ENCODE measurements around the gene FAM222B. TPM values are rescaled to one million over a fixed set of nuclear protein-coding genes. Genes with fewer than 3 reads are reported as not detected.

FAM222B gene
- total RNA-seq, 1 experiment from 2014 or later: 4.8 TPM

- Histone ChIP-seq H3K4me2 (ENCODE audit: low read length) (no peak overlapping the region), H3K27me3 (ENCODE audit: low read length) (no peaks in the 10 kb centered on the region), H3K9me3 (ENCODE audit: low read length) (no peaks in the 10 kb centered on the region), H4K20me1 (ENCODE audit: low read length) (no peaks in the 10 kb centered on the region), H3K9ac (ENCODE audit: low read length) (no peak overlapping the region), H3K27ac (ENCODE audit: low read length) (no peak overlapping the region), H3K9me2 (replicated peaks; ENCODE audit: low read length) (no peaks in the 10 kb centered on the region), H3K4me1 (ENCODE audit: insufficient read depth, low read length) (no peaks in the 10 kb centered on the region), H3K79me2 (ENCODE audit: low read length) (peaks cover 12% of the 10 kb centered on the region), H3K36me3 (ENCODE audit: low read depth, low read length) (no peaks in the 10 kb centered on the region), H2AFZ (ENCODE audit: low read length) (no peak overlapping the region), H3F3A (ENCODE audit: low read length, unreplicated experiment) (no peaks in the 10 kb centered on the region), H3K4me3 (ENCODE audit: low read length) (no peak overlapping the region)
- CTCF ChIA-PET: interaction anchor here (0.6 kb wide), 1 partner anchor 20 kb away, joined by 3 read pairs; no protein-coding TSS in a partner anchor
- ATAC-seq: no peak
- no peak for DNase-seq
- POLR2A ChIA-PET (ENCODE audit: unreplicated experiment): no interaction called here
- no TSS peak for BruUV-seq (replicated peaks)
- intact Hi-C loops (cut with micrococcal nuclease): no loop called here
- TF ChIP-seq EZH2 (IDR thresholded peaks at IDR 0.05; ENCODE audit: low read length, unreplicated experiment): no peak
- TF ChIP-seq EZH2phosphoT487 (IDR thresholded peaks at IDR 0.05; ENCODE audit: borderline replicate concordance, low read length): no peak
- no peak for TF ChIP-seq CTCF (conservative IDR thresholded peaks at IDR 0.05; ENCODE audit: low read depth, low read length)
Measured at GRCh38 chr17:28828294-28829040, 14.1 kb downstream of the FAM222B start.

- Histone ChIP-seq H3K4me3 (ENCODE audit: low read length) (no peak overlapping the region), H3K27me3 (ENCODE audit: low read length) (no peaks in the 10 kb centered on the region), H3K79me2 (ENCODE audit: low read length) (peaks cover 14% of the 10 kb centered on the region), H2AFZ (ENCODE audit: low read length) (no peak overlapping the region), H3K4me2 (ENCODE audit: low read length) (no peak overlapping the region), H3K36me3 (ENCODE audit: low read depth, low read length) (no peaks in the 10 kb centered on the region), H3K9me2 (replicated peaks; ENCODE audit: low read length) (no peaks in the 10 kb centered on the region), H3F3A (ENCODE audit: low read length, unreplicated experiment) (no peaks in the 10 kb centered on the region), H3K4me1 (ENCODE audit: insufficient read depth, low read length) (no peaks in the 10 kb centered on the region), H3K27ac (ENCODE audit: low read length) (no peak overlapping the region), H4K20me1 (ENCODE audit: low read length) (no peaks in the 10 kb centered on the region), H3K9ac (ENCODE audit: low read length) (no peak overlapping the region), H3K9me3 (ENCODE audit: low read length) (no peaks in the 10 kb centered on the region)
- intact Hi-C loops (cut with micrococcal nuclease): no loop called here
- no TSS peak for BruUV-seq (replicated peaks)
- ChIA-PET POLR2A (ENCODE audit: unreplicated experiment) (no interaction called here), CTCF (no interaction called here)
- no peak for ATAC-seq
- DNase-seq: no peak
- TF ChIP-seq EZH2phosphoT487 (IDR thresholded peaks at IDR 0.05; ENCODE audit: borderline replicate concordance, low read length): no peak
- TF ChIP-seq CTCF (conservative IDR thresholded peaks at IDR 0.05; ENCODE audit: low read depth, low read length): no peak
- TF ChIP-seq EZH2 (IDR thresholded peaks at IDR 0.05; ENCODE audit: low read length, unreplicated experiment): no peak
Measured at GRCh38 chr17:28827672-28828071, 14.9 kb downstream of the FAM222B start.

- Histone ChIP-seq H2AFZ (ENCODE audit: low read length) (no peak overlapping the region), H3K9me2 (replicated peaks; ENCODE audit: low read length) (no peaks in the 10 kb centered on the region), H4K20me1 (ENCODE audit: low read length) (no peaks in the 10 kb centered on the region), H3K4me2 (ENCODE audit: low read length) (no peak overlapping the region), H3K79me2 (ENCODE audit: low read length) (peaks cover 62% of the 10 kb centered on the region), H3K27ac (ENCODE audit: low read length) (no peak overlapping the region), H3K9me3 (ENCODE audit: low read length) (no peaks in the 10 kb centered on the region), H3K4me1 (ENCODE audit: insufficient read depth, low read length) (no peaks in the 10 kb centered on the region), H3K36me3 (ENCODE audit: low read depth, low read length) (no peaks in the 10 kb centered on the region), H3K4me3 (ENCODE audit: low read length) (no peak overlapping the region), H3K27me3 (ENCODE audit: low read length) (no peaks in the 10 kb centered on the region), H3K9ac (ENCODE audit: low read length) (no peak overlapping the region), H3F3A (ENCODE audit: low read length, unreplicated experiment) (no peaks in the 10 kb centered on the region)
- ATAC-seq: no peak
- no TSS peak for BruUV-seq (replicated peaks)
- intact Hi-C loops (cut with micrococcal nuclease): no loop called here
- DNase-seq: no peak
- TF ChIP-seq EZH2phosphoT487 (IDR thresholded peaks at IDR 0.05; ENCODE audit: borderline replicate concordance, low read length) (no peak), CTCF (conservative IDR thresholded peaks at IDR 0.05; ENCODE audit: low read depth, low read length) (no peak), EZH2 (IDR thresholded peaks at IDR 0.05; ENCODE audit: low read length, unreplicated experiment) (no peak)
- CTCF ChIA-PET: no interaction called here
- POLR2A ChIA-PET (ENCODE audit: unreplicated experiment): no interaction called here
Measured at GRCh38 chr17:28819582-28819981, 23.0 kb downstream of the FAM222B start.

Measured in PC-3 (cell line).